Measurements from ENCODE around the gene VPS37C. TPM values are rescaled to one million over a fixed set of nuclear protein-coding genes. Genes with fewer than 3 reads are reported as not detected.

Gene VPS37C
- polyA plus RNA-seq, 4 donors: 14.1 to 22.8 (median 17.1) TPM

- no peak for DNase-seq (ENCODE audit: low read depth in 4 of 4, low spot score in 3 of 4)
These were observed 5.5 kb downstream of the VPS37C start for GRCh38 chr11:61155741-61156140.

DNA sequence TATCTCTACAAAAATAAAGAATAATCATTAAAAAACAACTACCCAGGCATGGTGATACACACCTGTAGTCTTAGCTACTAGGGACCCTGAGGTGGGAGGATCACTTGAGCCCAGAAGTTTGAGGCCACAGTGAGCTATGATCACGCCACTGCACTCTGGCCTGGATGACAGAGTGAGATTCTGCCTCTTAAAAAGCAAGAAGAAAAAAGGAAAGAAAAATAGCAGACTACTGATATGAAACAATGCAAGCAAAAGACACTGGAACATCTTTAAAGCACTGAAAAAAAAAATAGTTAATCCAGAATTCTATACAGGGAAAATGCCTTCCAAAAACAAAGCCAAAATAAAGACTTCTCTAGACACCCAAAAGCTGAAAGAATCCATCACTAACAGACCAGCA, 5.9 kb downstream of the VPS37C start:
- DNase-seq (ENCODE audit: low read depth in 4 of 4, low spot score in 3 of 4): no peak

DNA sequence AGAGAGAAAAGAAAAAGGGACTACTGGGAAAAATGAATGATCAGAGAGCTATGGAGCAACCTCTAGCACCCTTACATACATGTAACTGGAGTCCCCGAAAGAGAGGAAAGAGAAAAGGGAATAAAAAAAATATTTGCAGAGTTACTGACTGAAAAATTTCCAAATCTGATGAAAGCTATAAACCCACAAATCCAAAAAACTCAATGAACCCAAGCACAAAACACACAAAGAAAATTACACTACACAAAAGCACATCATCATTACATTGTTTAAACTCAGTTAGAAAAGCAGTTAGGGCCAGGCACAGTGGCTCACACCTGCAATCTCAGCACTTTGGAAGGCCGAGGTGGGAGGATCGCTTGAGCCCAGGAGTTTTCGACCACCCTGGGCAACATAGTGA, 6.7 kb downstream of the VPS37C start:
- no peak for DNase-seq (ENCODE audit: low read depth in 4 of 4, low spot score in 3 of 4)

DNA sequence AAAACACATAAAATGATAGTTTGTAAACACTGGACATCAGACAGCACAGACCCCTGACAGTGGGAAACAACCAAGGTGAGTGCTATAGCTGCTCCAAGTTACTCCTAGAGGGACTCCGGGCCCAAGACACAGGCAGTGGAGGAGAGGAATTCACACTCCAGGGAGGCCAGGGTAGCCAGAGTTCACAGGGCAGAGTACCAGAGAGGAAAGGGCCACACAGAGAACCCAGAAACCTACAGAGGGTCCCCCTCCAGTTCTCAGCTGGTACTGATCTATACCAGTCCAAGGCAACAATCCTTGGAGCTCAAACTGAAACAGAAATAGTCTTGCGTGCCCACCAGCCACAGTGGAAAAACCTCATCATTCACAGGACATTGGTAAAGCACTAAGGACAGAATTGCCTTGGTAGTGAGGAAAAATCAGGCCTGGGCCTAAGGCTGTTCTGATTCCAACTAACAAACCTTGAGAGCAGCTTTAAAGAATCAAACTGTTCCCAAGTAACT, 7.6 kb downstream of the VPS37C start:
- no peak for DNase-seq (ENCODE audit: low read depth in 4 of 4, low spot score in 3 of 4)

DNA sequence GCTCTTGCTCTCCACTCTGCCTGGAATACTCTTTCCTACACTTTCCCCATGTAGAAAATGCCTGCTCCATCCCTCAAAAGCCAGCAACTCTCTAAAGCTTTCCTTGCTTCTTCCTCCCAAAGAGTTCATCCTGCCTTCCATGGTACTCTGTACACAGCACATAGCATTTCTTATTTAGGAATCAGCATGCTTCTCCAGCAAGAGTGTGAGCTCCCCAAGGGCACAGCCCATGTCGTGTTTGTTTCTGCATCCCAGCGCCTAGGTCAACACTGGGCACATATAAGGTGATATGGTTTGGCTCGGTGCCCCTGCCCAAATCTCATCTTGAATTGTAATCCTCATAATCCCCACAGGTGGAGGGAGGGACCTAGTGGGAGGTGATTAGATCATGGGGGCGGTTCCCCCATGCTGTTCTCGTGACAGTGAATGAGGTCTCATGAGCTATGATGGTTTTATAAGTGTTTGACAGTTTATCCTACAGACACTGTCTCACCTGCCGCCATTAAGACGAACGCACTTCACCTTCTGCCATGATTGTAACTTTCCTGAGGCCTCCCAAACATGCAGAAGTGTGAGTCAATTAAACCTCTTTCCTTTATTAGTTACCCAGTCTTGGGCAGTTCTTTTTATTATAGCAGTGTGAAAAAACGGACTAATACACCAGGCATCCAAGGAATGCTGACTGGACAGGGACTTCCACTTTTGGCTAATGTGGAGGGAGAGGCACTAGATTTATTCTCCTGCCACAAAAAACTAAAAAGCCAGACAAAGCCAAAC, 8.2 kb downstream of the VPS37C start:
- DNase-seq (ENCODE audit: low read depth in 4 of 4, low spot score in 3 of 4): no peak

DNA sequence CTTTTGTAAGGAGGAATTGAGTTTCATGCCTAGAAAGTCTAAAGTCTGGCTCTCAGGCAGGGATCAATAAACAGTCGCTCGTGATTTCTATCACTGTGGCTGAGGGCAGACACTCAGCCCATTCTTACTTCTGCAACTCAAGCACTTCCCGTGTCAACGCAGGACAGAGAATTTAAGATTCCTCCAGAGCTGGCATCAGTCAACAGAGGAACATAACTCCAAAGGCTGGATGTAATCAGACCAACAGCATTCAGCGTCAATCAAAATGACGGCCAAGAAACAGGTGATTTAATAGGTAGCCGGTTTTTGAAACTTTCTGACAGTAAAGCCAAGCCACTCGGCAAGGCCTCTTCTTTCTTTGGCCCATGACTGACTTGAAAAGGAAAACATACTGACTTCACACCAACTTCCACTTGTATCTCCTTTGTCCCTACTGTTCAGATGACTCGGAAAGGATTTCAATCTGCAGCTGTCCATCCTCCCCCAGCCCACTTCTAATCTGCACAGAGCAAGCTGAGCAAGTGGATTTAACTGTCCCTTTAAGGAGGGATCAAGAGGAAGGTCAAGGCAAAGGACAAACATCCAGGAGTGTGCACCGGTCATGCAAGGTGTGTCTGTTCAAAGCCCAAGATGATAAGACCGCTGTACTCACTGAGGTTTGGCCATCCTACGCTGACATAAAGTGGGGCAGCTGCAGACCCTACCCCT, 9.5 kb downstream of the VPS37C start:
- DNase-seq (ENCODE audit: low read depth in 4 of 4, low spot score in 3 of 4): no peak

GRCh38 chr11:61150706-61151544, 10.3 kb downstream of the VPS37C start:
- DNase-seq (ENCODE audit: low read depth in 4 of 4, low spot score in 3 of 4): no peak

- DNase-seq (ENCODE audit: low read depth in 4 of 4, low spot score in 3 of 4): no peak
These were observed 11.3 kb downstream of the VPS37C start for GRCh38 chr11:61149624-61150615.

DNA sequence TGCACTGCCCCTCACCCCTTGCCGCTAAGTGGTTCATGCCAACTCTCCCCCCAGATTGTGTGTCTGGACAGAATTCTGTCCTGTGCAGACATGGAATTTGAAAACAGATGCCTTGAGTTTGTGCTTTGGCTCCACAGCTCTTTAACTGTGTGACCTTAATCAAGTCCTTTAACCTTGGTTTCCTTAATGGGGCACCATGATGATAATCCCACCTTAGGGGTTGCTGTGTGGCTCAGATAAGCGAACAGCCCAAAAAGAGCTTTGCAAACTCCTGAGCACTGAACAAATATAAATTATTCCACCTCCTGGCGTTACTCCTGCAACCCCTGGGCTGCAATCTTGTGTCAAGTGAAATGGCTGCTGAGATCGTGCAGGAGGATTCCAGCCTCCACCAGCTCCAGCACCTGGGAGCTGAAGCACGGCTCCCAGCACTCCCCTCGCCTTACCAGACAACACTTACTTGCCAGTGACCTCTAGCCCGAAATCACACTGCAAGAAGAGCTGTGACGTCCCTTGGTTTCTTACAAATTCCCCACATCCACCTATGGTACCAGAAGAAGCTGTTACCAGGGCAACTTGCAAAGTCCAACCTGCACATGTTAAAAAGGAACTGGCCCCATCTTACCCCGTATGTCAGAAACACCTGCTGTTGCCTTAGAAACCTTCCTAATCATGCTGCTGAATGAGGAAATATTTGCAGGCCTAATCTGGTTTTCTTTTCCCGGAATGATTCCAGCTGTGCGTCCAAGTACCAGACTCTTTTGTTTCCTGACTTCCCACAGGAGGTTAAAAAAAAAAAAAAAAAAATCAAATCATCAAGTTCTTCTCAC, 13.2 kb downstream of the VPS37C start:
- DNase-seq (ENCODE audit: low read depth in 4 of 4, low spot score in 3 of 4): no peak

GRCh38 chr11:61147271-61147670, 14.0 kb downstream of the VPS37C start:
- DNase-seq (ENCODE audit: low read depth in 4 of 4, low spot score in 3 of 4): no peak

GRCh38 chr11:61146416-61146815, 14.8 kb downstream of the VPS37C start:
- DNase-seq (ENCODE audit: low read depth in 4 of 4, low spot score in 3 of 4): no peak

DNA sequence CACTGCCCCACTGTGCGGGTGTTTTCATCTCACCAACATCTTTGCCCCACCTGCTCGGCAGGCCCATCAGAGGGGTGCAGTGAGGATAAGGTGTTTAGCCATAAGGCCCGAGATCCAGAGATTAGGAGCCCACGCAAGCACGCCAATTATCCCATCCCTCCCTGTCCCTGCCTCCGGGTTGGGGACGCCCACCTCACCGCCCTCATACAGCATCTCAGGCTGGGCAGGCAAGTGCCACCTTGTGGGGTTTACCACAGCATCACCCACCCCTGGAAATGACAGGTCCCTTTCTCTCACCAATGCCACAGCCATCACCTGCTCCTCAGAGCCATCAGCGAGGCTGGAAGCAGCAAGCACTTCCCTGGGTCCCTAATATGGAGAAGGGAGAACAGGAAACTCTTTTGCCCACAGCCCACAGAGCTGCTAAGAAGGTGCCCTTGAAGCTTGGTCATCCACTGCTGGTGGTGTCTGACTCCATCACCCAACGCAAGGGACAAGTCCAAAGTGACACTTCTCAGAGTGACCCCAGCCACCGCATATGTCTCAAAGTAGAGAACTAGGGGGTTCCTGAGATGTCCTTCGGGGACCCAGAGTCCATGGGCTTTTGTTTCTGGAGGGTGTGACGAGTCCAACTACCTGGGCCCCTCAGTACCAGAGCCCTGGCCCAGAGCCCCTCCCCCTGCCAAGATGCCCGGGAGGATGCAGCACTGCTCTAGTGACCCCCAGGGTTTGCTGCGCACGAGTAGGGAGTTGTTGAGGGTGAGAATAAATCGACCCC, 15.8 kb downstream of the VPS37C start:
- DNase-seq (ENCODE audit: low read depth in 4 of 4, low spot score in 3 of 4): no peak

- DNase-seq (ENCODE audit: low read depth in 4 of 4, low spot score in 3 of 4): no peak
These were observed 16.6 kb downstream of the VPS37C start for GRCh38 chr11:61144511-61145179.

DNA sequence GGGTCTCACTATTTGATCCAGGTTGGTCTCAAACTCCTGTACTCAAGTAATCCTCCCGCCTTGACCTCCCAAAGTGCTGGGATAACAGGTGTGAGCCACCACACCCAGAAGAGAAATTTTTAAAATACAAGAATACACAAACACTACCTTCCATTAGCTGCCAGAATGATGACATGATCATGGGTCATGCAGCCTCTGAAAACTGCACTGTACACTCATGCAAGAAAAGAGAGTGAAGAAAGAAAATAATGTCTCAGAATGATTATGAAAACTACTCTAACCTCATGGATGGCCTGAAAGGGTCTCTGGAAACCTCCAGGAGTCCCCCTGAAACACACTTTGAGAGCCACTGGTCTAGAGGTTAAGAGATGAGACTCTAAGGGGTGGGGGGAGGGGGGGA, 18.8 kb downstream of the VPS37C start:
- no peak for DNase-seq (ENCODE audit: low read depth in 4 of 4, low spot score in 3 of 4)

DNA sequence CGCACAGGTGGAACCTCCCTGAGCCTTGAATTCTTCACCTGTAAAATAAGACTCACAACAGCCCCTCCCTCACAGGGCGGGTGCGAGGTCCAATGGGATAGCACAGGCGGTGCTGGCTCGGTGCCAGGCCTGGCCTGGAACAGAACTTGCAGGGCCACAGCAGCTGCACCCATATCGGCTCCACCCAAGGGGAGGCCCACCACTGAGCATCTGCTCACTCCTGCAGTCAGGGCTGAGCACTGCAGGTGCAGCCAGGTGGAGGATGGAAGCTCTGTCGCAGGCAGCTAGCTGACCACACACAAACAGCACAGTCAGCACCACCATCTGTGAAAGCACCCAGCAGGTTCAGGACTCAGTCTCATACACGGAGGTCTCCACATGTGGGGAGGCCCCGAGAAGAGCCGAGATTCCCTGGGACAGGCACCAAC, 19.6 kb downstream of the VPS37C start:
- DNase-seq (ENCODE audit: low read depth in 4 of 4, low spot score in 3 of 4): no peak

DNA sequence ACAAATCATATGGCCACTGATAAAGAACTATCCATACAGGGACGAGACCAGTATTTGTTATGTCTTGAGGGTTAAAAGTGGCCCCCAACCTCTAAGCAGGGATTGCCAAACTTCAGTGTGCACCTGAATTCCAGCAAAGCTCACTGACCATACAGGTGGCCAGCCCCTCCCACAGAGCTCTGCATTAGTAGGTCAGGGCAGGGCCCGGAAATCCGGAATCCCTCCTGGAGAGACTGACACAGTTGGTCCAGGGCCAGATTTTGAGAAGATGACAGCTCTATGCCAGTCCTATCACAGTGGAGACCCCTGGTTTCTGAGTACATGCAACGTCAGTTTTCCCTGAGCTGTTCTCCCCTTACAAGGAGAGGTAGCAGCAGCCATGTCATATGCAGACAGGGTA, 20.8 kb downstream of the VPS37C start:
- no peak for DNase-seq (ENCODE audit: low read depth in 4 of 4, low spot score in 3 of 4)

DNA sequence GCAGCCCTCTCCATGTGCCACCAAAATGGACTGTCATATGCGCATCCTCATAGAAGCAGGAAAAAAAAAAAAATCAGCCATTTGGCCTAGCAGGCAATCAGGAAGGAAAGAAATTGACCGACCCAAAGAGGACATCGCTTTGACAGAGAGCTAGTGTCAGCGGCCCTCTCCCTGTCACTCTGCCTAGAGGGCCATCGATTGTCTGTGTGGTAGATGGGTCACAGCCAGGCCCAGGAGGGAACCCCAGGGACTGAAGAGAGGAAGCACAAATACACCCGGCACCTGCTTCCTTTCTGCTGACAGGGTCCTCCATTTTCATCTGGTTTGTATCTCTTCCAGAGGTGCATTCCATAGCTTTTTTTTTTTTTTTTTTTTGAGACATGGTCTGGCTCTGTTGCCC, 21.8 kb downstream of the VPS37C start:
- no peak for DNase-seq (ENCODE audit: low read depth in 4 of 4, low spot score in 3 of 4)

- no peak for DNase-seq (ENCODE audit: low read depth in 4 of 4, low spot score in 3 of 4)
These were observed 22.3 kb downstream of the VPS37C start for GRCh38 chr11:61138935-61139334.

Measured in left renal pelvis (tissue), 4 donors.